Sigmoid colon (tissue), 3 donors: Measurements from ENCODE around the gene ZDHHC22.

Experiments
- POLR2A ChIP-seq, 2 donors: fragments of 450-650 bp; IDR thresholded peaks; one replicate each; pipeline ENCODE4 v1.6.1; 2016; ENCODE audit warnings: antibody characterized with exemption in 2 of 2, mild to moderate bottlenecking in 2 of 2, moderate library complexity in 2 of 2
- TF ChIP-seq, protein P1 (sequence below), 4 experiments: fragments of 450-650 bp in 3 of 4; fragments of 200-600 bp in 1 of 4; IDR thresholded peaks; one replicate each; pipeline ENCODE4 v1.5.1; 2016 to 2019; ENCODE audit warnings: antibody characterized with exemption in 4 of 4, mild to moderate bottlenecking in 3 of 4, moderate library complexity in 2 of 4

DNA sequence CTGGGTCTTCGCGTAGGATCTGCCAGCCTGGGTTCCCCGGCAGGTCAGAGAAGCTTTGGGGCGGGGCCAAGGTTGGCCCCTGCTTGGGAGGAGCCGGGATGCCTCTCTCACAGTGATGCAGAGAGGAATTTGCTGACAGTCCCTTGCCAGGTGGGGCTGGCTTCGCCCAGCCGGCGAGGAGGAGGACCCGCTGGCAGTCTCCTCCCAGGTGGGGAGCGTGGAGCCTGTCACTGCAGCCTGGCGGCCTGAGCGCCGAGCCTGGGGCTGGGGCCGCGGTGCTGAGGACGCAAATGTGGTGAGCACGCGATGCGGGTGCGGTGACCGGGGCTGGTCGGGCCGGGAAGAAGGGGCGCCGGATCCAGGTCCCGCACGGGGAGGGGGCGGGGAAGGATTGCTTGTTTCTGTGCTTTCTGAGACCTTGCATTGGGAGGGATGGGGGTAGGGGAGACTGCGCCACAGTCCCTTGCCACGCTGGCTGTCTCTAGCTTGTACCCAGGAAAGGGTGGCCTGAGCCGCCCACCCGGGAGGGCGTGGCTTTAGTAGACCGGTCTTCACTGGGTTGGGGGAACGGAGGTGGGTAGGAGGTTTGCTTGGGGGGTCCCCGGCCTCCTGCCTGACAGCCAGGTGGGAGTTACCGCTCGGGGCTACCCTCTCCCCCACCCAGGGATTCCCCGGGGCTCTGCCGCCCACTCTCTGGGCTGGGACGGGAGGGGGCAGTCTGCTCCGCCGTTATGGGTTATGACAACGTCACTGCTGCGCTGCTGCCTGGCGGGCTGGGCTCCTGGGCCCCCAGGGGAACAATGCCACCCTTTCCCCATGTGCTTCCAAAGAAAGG is 40.2 kb upstream of the ZDHHC22 start, which contains the start of gene TMEM63C:
- TF ChIP-seq POLR2A (IDR thresholded peaks at IDR 0.05): no peak
- TF ChIP-seq, protein P1, sequence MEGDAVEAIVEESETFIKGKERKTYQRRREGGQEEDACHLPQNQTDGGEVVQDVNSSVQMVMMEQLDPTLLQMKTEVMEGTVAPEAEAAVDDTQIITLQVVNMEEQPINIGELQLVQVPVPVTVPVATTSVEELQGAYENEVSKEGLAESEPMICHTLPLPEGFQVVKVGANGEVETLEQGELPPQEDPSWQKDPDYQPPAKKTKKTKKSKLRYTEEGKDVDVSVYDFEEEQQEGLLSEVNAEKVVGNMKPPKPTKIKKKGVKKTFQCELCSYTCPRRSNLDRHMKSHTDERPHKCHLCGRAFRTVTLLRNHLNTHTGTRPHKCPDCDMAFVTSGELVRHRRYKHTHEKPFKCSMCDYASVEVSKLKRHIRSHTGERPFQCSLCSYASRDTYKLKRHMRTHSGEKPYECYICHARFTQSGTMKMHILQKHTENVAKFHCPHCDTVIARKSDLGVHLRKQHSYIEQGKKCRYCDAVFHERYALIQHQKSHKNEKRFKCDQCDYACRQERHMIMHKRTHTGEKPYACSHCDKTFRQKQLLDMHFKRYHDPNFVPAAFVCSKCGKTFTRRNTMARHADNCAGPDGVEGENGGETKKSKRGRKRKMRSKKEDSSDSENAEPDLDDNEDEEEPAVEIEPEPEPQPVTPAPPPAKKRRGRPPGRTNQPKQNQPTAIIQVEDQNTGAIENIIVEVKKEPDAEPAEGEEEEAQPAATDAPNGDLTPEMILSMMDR (IDR thresholded peaks at IDR 0.05): no peak
